Stimulated activated CD8-positive, alpha-beta memory T cell treated with anti-CD3 and anti-CD28 coated beads, Interleukin-4, amount 100 ng/mL, for 48 hours (primary cell): Measurements from ENCODE around the gene NAB2.

ENCODE experiments used
- DNase-seq: peaks from one replicate; pipeline ENCODE4 v3.0.0-alpha.2; 2020

The NAB2 gene

DNA sequence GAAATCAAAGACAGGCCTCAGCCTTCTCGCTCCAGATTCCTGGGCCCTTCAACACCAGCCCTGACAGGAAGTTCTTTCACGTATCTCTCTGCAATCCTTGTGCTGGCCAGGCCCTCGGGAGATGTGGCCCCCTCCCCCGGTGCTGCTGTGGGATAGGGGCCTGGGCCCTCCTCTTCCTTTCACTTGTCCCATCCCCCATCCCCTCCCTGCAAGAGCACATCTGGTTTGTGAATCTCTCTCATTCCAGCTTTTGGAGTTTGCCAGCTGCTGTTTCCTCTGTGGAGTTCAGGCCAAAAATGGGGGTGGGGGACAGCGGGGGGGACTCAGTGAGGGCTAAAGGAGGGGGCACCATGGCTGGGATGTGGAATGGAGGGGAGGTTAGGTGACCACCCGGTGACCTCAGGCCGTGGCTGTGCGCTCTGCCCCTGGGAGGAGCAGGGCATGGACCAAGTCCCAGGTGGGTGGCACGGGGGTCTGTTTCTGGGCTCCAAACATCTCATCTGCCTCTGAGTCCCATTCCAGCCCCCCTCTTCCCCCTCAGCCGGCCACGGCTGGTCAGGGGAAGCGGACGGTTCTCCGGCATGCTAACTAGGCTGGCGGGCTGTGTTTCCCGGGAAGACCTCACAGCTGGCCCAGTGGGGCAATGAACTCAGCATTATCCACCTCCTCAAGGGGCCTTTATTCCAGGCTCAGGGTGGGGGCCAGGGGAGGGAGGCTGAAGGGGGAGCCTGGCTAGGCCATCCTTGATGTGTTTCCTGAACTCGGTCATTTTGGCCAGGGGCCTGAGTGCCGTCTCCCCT lies 46.8 kb downstream of the NAB2 start:
- no peak for DNase-seq

GRCh38 chr12:57138526-57139272 lies 49.8 kb downstream of the NAB2 start:
- no peak for DNase-seq

DNA sequence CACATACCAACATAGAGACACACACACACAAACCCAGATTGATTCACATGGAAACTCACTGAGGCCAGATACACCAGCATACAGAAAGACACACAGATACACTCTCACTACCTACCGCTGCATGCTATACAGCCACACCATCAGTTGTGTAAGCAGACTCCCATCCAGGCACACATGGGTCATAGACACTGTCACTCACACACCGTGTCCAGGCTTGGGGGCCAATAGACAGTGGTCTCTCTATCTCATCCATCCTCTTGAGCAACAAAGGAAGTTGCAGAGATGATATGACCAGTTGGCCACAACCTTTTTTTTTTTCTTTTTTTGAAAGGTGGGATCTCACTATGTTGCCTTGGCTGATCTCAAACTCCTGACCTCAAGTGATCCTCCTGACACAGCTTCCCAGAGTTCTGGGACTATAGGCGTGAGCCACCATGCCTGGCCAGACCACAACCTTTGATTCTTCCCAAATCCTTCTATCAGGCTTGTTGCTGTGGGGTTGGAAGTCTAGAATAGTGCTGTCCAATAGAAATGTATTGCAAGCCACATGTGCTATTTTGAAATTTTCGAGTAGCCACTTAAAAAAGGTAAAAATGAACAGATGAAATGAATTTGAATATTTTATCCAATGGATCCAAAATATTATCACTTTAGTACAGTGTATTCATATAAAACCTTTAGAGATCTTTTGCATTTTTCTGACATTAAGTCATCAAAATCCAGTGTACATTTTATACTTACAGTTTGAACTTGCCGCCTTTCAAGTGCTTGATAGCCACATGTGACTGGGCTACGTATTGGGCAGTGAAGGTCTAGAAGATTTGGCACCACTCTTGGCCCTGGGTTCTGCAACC lies 51.1 kb downstream of the NAB2 start:
- no peak for DNase-seq

DNA sequence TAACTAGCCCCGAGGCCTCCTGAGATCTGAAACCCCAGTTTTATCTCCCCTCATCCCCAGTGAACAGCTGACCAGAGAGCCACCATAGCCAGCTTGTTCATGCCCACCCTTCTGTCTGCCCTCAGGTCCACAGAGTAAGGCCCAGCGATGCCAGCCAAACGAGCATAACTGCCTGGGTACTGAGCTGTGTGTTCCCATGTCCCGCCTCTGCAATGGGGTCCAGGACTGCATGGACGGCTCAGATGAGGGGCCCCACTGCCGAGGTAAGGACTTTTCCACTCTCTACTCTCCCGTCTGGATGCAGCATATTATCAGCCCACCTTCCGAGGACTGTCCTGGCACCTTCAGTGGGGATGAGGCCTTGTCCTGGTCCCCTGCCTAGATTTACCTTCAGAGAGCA lies 52.3 kb downstream of the NAB2 start:
- no peak for DNase-seq

GRCh38 chr12:57142121-57142520 lies 53.2 kb downstream of the NAB2 start:
- no peak for DNase-seq

DNA sequence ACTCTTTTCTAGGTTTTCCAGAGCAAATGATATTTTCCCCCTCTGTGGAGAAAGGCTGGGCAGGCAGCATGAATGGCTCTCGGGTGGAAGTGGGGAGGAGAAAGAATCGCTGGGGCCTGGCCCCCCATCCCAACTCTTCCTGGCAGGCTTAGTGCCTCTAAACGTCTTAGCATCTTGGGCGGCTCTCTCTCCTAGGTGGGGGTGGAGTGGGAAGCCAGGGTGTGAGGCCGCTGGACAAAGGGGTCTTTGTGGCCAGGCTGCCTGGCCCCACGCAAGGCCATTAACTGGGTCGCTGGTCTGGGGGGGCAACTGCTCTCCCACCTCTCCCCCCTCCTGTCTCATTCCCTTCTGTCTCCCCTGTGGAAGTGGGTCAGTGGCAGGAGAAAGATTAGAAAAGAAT lies 53.8 kb downstream of the NAB2 start:
- no peak for DNase-seq

- DNase-seq: no peak
Measured at GRCh38 chr12:57143454-57143853, 54.5 kb downstream of the NAB2 start.
